IMR-90 (cell line): ENCODE measurements around the gene TRIM32. TPM values are rescaled to one million over a fixed set of nuclear protein-coding genes. Genes with fewer than 3 reads are reported as not detected.

Experiments
- ATAC-seq: fragments of 200-7000 bp; cut with Tn5 transposase; 2 replicates; pipeline ENCODE4 v1.9.1; 2020; ENCODE audit warnings: low read depth, mild to moderate bottlenecking, moderate library complexity
- BruUV-seq: library from RNA; stranded (reverse); fragments of 400-500 nt; replicated peaks from 2 replicates; lab custom pipeline; 2021; lab: Mats Ljungman, UMichigan
- CTCF ChIA-PET: fragments of 300-600 bp; formaldehyde crosslinking; extraction: SDS; loops from one replicate; lab custom pipeline; 2021; ENCODE audit warnings: antibody characterized with exemption; lab: Yijun Ruan, JAX
- POLR2A ChIA-PET: fragments of 300-600 bp; sonication (Branson Sonifier 250); formaldehyde crosslinking; loops from one replicate; lab custom pipeline; 2022; ENCODE audit warnings: antibody characterized with exemption; ENCODE audit not compliant: unreplicated experiment; lab: Charles Lee
- DNase-seq: peaks from one replicate; pipeline ENCODE4 v3.0.0; 2013
- H2AFZ ChIP-seq: replicated peaks from 2 replicates; pipeline ENCODE3; 2013; ENCODE audit warnings: low read length, mild to moderate bottlenecking; ENCODE audit not compliant: poor library complexity
- H2AK5ac ChIP-seq: 2 replicates; pipeline ENCODE4 v1.6.1; 2013; ENCODE audit warnings: low read depth, low read length, inconsistent platforms
- H2AK9ac ChIP-seq: replicated peaks from 2 replicates; pipeline ENCODE3; 2013; ENCODE audit warnings: mild to moderate bottlenecking, low read depth, low read length, moderate library complexity; ENCODE audit not compliant: poor library complexity
- H2BK120ac ChIP-seq: 2 replicates; pipeline ENCODE4 v1.6.1; 2013; ENCODE audit warnings: low read depth, low read length, inconsistent platforms
- H2BK15ac ChIP-seq: 3 replicates; pipeline ENCODE4 v1.6.1; 2013; ENCODE audit warnings: low read depth, low read length, inconsistent platforms
- H2BK20ac ChIP-seq: 2 replicates; pipeline ENCODE4 v1.6.1; 2013; ENCODE audit warnings: low read depth, mild to moderate bottlenecking, inconsistent platforms, low read length, moderate library complexity
- H2BK5ac ChIP-seq: 2 replicates; pipeline ENCODE4 v1.6.1; 2013; ENCODE audit warnings: mild to moderate bottlenecking, low read depth, low read length, inconsistent platforms; ENCODE audit not compliant: poor library complexity, severe bottlenecking
- H3K14ac ChIP-seq: replicated peaks from 2 replicates; pipeline ENCODE4 v1.6.1; 2013; ENCODE audit warnings: low read depth, low read length, inconsistent platforms
- H3K18ac ChIP-seq: 2 replicates; pipeline ENCODE4 v1.6.1; 2013; ENCODE audit warnings: low read depth, low read length, control low read depth
- H3K23ac ChIP-seq: 2 replicates; pipeline ENCODE4 v1.6.1; 2013; ENCODE audit warnings: low read depth, low read length, inconsistent platforms
- H3K27ac ChIP-seq: 2 replicates; pipeline ENCODE4 v1.5.1; 2013; ENCODE audit warnings: mild to moderate bottlenecking, control low read depth, low read length; ENCODE audit not compliant: insufficient read depth
- H3K27me3 ChIP-seq: 2 replicates; pipeline ENCODE4 v1.6.1; 2013; ENCODE audit warnings: low read length; ENCODE audit not compliant: control insufficient read depth, insufficient read depth
- H3K36me3 ChIP-seq: 2 replicates; pipeline ENCODE4 v1.6.1; 2013; ENCODE audit warnings: low read length, mixed read lengths; ENCODE audit not compliant: control insufficient read depth, insufficient read depth
- H3K4ac ChIP-seq: 2 replicates; pipeline ENCODE4 v1.6.1; 2013; ENCODE audit warnings: low read depth, low read length, inconsistent platforms
- H3K4me1 ChIP-seq: 2 replicates; pipeline ENCODE4 v1.6.1; 2013; ENCODE audit warnings: low read length, mixed read lengths; ENCODE audit not compliant: control insufficient read depth, insufficient read depth
- H3K4me2 ChIP-seq: 2 replicates; pipeline ENCODE4 v1.6.1; 2013; ENCODE audit warnings: low read depth, mild to moderate bottlenecking, control low read depth, low read length, moderate library complexity
- H3K4me3 ChIP-seq: 2 replicates; pipeline ENCODE4 v1.5.1; 2013; ENCODE audit warnings: low read depth, mild to moderate bottlenecking, control low read depth, low read length, moderate library complexity; ENCODE audit not compliant: insufficient read depth
- H3K56ac ChIP-seq: 2 replicates; pipeline ENCODE4 v1.6.1; 2013; ENCODE audit warnings: low read length, inconsistent platforms; ENCODE audit not compliant: insufficient read depth; ENCODE audit errors: extremely low read depth
- H3K79me1 ChIP-seq, 2 experiments: 2 replicates each; pipeline ENCODE4 v1.6.1; 2013; ENCODE audit warnings: low read length in 2 of 2, inconsistent platforms in 1 of 2, low read depth in 1 of 2
- H3K9ac ChIP-seq: 2 replicates; pipeline ENCODE4 v1.6.1; 2013; ENCODE audit warnings: low read depth, low read length, control low read depth
- H3K9me1 ChIP-seq: 2 replicates; pipeline ENCODE4 v1.6.1; 2013; ENCODE audit warnings: low read length, inconsistent platforms; ENCODE audit not compliant: insufficient read depth
- H3K9me3 ChIP-seq: 2 replicates; pipeline ENCODE4 v1.6.1; 2013; ENCODE audit warnings: low read length; ENCODE audit not compliant: control insufficient read depth, insufficient read depth
- H4K20me1 ChIP-seq: 2 replicates; pipeline ENCODE4 v1.6.1; 2013; ENCODE audit warnings: low read length, inconsistent platforms; ENCODE audit not compliant: insufficient read depth
- H4K5ac ChIP-seq: 2 replicates; pipeline ENCODE4 v1.6.1; 2013; ENCODE audit warnings: mild to moderate bottlenecking, low read depth, low read length, control low read depth
- H4K8ac ChIP-seq, 2 experiments: 2 replicates each; pipeline ENCODE4 v1.6.1; 2013; ENCODE audit warnings: low read depth in 2 of 2, low read length in 2 of 2, control low read depth in 1 of 2, inconsistent platforms in 1 of 2
- H4K91ac ChIP-seq: 2 replicates; pipeline ENCODE4 v1.6.1; 2013; ENCODE audit warnings: low read depth, low read length, inconsistent platforms; ENCODE audit not compliant: insufficient read depth
- CHD1 ChIP-seq: IDR thresholded peaks from 2 replicates; pipeline ENCODE4 v1.6.1; 2012; ENCODE audit warnings: low read depth, low read length, improper control_type of control experiment
- RAD21 ChIP-seq: IDR thresholded peaks from 2 replicates; pipeline ENCODE4 v1.6.1; 2012; ENCODE audit warnings: low read length, improper control_type of control experiment
- RCOR1 ChIP-seq: IDR thresholded peaks from 2 replicates; pipeline ENCODE4 v1.6.1; 2012; ENCODE audit warnings: mild to moderate bottlenecking, low read length, improper control_type of control experiment; ENCODE audit not compliant: insufficient replicate concordance
- RFX5 ChIP-seq: IDR thresholded peaks from 2 replicates; pipeline ENCODE4 v1.8.0; 2012; ENCODE audit warnings: low read depth, mild to moderate bottlenecking, low read length, moderate library complexity
- WGBS, 2 experiments: methylation state at CpG; one replicate each; pipeline versions ENCODE4 v1.1.5 to v1.1.7; 2013; ENCODE audit warnings: missing lambda C conversion rate in 2 of 2; ENCODE audit not compliant: insufficient read length in 1 of 2; ENCODE audit errors: extremely low coverage in 2 of 2; 5-methylcytosine and 5-hydroxymethylcytosine counted together
- dilution Hi-C: fragments of 300-500 bp; cut with HindIII; formaldehyde crosslinking; loops from one replicate; pipeline ENCODE4 v1.14.3; 2018; ENCODE audit warnings: low sequenced_read_pairs; ENCODE audit not compliant: unreplicated experiment
- in situ Hi-C: fragments of 300-500 bp; cut with MboI; formaldehyde crosslinking; loops from 3 replicates; pipeline ENCODE4 v1.14.3; 2019; ENCODE audit warnings: low sequenced_read_pairs, inconsistent platforms, mixed read lengths
- intact Hi-C: fragments of 100-400 bp; cut with micrococcal nuclease; formaldehyde crosslinking; loops from 2 replicates; pipeline ENCODE4 v1.10.0; 2022
- polyA plus RNA-seq, 3 experiments: library from polyadenylated mRNA; depleted of rRNA; stranded (reverse); fragments of >200 nt; gene quantifications; 2 replicates each; pipeline ENCODE4 v1.2.3, GENCODE V29; 2012; ENCODE audit warnings: low replicate concordance in 1 of 3
- total RNA-seq: library from RNA; depleted of rRNA; stranded (reverse); fragments of >200 nt; gene quantifications from 2 replicates; pipeline ENCODE4 v1.2.3, GENCODE V29; 2012

Gene TRIM32
- total and polyA plus RNA-seq, 2 of the 4 experiments (the other 2 are of a cell fraction): 12.8 to 31.0 TPM

DNA sequence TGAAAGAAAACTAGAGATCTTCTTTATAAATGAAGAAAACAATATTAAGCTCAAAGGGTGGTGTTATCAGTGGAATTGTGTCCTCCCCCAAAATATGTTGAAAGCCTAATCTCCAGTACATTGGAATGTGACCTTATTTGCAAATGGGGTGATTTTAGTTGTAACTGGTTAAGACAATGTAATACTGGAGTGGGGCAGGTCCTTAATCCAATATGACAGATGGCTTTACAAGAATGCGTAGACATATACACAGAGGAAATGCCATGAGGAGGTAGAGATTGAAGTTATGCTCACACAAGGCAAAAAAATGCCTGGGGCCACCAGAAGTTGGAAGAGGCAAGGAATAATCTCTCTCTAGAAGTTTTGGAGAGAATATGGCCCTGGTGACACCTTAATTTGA is 13.7 kb upstream of the TRIM32 start:
- no peak overlapping the region for H2BK15ac ChIP-seq
- H2BK5ac ChIP-seq: no peak overlapping the region
- in situ Hi-C loops: no loop called here
- no peak overlapping the region for H2AK9ac ChIP-seq
- H4K8ac ChIP-seq: no peak overlapping the region
- H2AK5ac ChIP-seq: no peak overlapping the region
- H3K4me2 ChIP-seq: no peak overlapping the region
- H3K18ac ChIP-seq: no peak overlapping the region
- H3K27me3 ChIP-seq: no peaks in the 10 kb centered on the region
- H3K4ac ChIP-seq: no peak overlapping the region
- no peaks in the 10 kb centered on the region for H4K20me1 ChIP-seq
- H3K4me3 ChIP-seq: no peak overlapping the region
- DNase-seq: no peak
- H4K5ac ChIP-seq: no peak overlapping the region
- CTCF ChIA-PET: no interaction called here
- H3K9me1 ChIP-seq: no peaks in the 10 kb centered on the region
- dilution Hi-C loops: no loop called here
- TF ChIP-seq RCOR1 (no peak), RFX5 (no peak), CHD1 (no peak), RAD21 (no peak)
- intact Hi-C loops: no loop called here
- H3K56ac ChIP-seq: no peak overlapping the region
- POLR2A ChIA-PET: no interaction called here
- H3K23ac ChIP-seq: no peak overlapping the region
- H2BK20ac ChIP-seq: no peak overlapping the region
- peak; percentile 65 for ATAC-seq
- no CpG with 5 or more reads among the region's 1 CpG for WGBS, 2 experiments
- BruUV-seq: no TSS peak
- peaks cover 11% of the 10 kb centered on the region for H3K9me3 ChIP-seq
- no peak overlapping the region for H3K27ac ChIP-seq
- no peak overlapping the region for H3K9ac ChIP-seq
- no peak overlapping the region for H4K91ac ChIP-seq
- no peaks in the 10 kb centered on the region for H3K36me3 ChIP-seq
- H2BK120ac ChIP-seq: no peak overlapping the region
- H3K14ac ChIP-seq: no peak overlapping the region
- H3K79me1 ChIP-seq: no peaks in the 10 kb centered on the region; a peak in 1 of 4 replicates
- no peak overlapping the region for H2AFZ ChIP-seq
- H3K4me1 ChIP-seq: no peaks in the 10 kb centered on the region
